SK-N-SH (cell line): ENCODE measurements around the gene E4F1.

Experiments
- CTCF ChIP-seq: fragments of 200-600 bp; sonication (generic); IDR thresholded peaks from 2 replicates; pipeline ENCODE4 v1.6.1; 2017; ENCODE audit warnings: antibody characterized with exemption, mild to moderate bottlenecking, moderate library complexity
- EP300 ChIP-seq, 2 experiments: IDR thresholded peaks; 2 replicates each; pipeline versions ENCODE4 v1.4.0 to v1.6.1; 2012; ENCODE audit warnings: borderline replicate concordance in 1 of 2, low read depth in 1 of 2, low read length in 1 of 2
- EZH2phosphoT487 ChIP-seq: fragments of 200-600 bp; sonication (generic); IDR thresholded peaks from 2 replicates; pipeline ENCODE4 v1.6.1; 2017; ENCODE audit warnings: low read depth, mixed run types, mild to moderate bottlenecking, antibody characterized with exemption, moderate library complexity, borderline replicate concordance
- FOXM1 ChIP-seq: IDR thresholded peaks from 2 replicates; pipeline ENCODE4 v1.4.0; 2012; ENCODE audit warnings: low read depth, mild to moderate bottlenecking
- GABPA ChIP-seq: IDR thresholded peaks from 2 replicates; pipeline ENCODE4 v1.4.0; 2012; ENCODE audit warnings: low read depth, mild to moderate bottlenecking
- JUND ChIP-seq: IDR thresholded peaks from 2 replicates; pipeline ENCODE4 v1.4.0; 2012
- POLR2AphosphoS5 ChIP-seq: IDR thresholded peaks from 2 replicates; pipeline ENCODE4 v1.6.1; 2012; ENCODE audit warnings: low read depth, low read length
- REST ChIP-seq: IDR thresholded peaks from 2 replicates; pipeline ENCODE4 v1.6.1; 2012; ENCODE audit warnings: mild to moderate bottlenecking, low read depth, low read length, moderate library complexity
- RXRA ChIP-seq: IDR thresholded peaks from 2 replicates; pipeline ENCODE4 v1.4.0; 2012; ENCODE audit warnings: low read depth, mild to moderate bottlenecking, borderline replicate concordance
- TAF1 ChIP-seq: IDR thresholded peaks from 2 replicates; pipeline ENCODE4 v1.6.1; 2012; ENCODE audit warnings: low read depth, mild to moderate bottlenecking, low read length, moderate library complexity, borderline replicate concordance
- TCF12 ChIP-seq: IDR thresholded peaks from 2 replicates; pipeline ENCODE4 v1.4.0; 2012
- TEAD4 ChIP-seq: IDR thresholded peaks from 2 replicates; pipeline ENCODE4 v1.4.0; 2012; ENCODE audit warnings: mild to moderate bottlenecking, borderline replicate concordance; ENCODE audit not compliant: insufficient read depth

DNA sequence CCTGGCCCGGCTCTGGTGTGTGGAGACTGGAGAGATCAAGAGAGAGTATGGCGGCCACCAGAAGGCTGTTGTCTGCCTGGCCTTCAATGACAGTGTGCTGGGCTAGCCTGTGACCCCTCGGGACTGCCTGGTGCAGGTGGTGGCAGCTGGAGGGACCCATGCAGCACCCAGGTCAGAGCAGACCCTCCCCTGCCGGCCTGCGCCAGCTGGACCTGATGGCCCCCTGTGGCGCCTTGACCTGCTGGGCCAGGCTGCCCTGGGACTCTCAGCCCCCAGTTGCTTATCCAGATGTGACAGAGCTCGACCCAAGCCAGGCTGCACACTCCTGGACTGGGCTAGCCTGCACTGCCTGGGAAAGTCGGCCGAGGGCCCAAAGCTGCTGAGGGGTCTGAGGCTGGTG lies 14.6 kb upstream of the E4F1 start:
- TF ChIP-seq CTCF (no peak), EZH2phosphoT487 (no peak), TAF1 (no peak), RXRA (no peak), JUND (no peak), REST (no peak), POLR2AphosphoS5 (no peak), FOXM1 (no peak), TEAD4 (no peak), TCF12 (no peak), EP300 (IDR thresholded peaks at IDR 0.05; ENCODE audit: borderline replicate concordance in 1 of 2, low read depth in 1 of 2, low read length in 1 of 2) (no peak), GABPA (no peak)
